GM23338 (cell line): ENCODE results near the gene FECH. TPM values are rescaled to one million over a fixed set of nuclear protein-coding genes. Genes with fewer than 3 reads are reported as not detected.

Experiments used
- ATAC-seq: fragments of 200-7000 bp; cut with Tn5 transposase; 3 replicates; pipeline ENCODE4 v1.9.1; 2020
- DNase-seq: peaks from one replicate; pipeline ENCODE4 v3.0.0-alpha.2; 2015; ENCODE audit warnings: low spot score
- H2AFZ ChIP-seq: fragments of 200-600 bp; sonication (generic); 2 replicates; pipeline ENCODE4 v1.8.0; 2016; ENCODE audit warnings: antibody characterized with exemption, mild to moderate bottlenecking, moderate library complexity
- H3F3A ChIP-seq: fragments of 200-600 bp; sonication (generic); replicated peaks from 2 replicates; pipeline ENCODE4 v1.8.0; 2017; ENCODE audit warnings: antibody characterized with exemption, mixed run types, low read depth
- H3K27ac ChIP-seq: fragments of 200-600 bp; sonication (generic); 2 replicates; pipeline ENCODE4 v1.6.1; 2016; ENCODE audit warnings: low read depth
- H3K27me3 ChIP-seq: fragments of 200-600 bp; sonication (generic); 2 replicates; pipeline ENCODE4 v1.8.0; 2016; ENCODE audit warnings: mild to moderate bottlenecking, mixed run types, moderate library complexity; ENCODE audit not compliant: insufficient read depth
- H3K36me3 ChIP-seq: fragments of 200-600 bp; sonication (generic); 2 replicates; pipeline ENCODE4 v1.8.0; 2016; ENCODE audit warnings: mild to moderate bottlenecking; ENCODE audit not compliant: insufficient read depth
- H3K4me1 ChIP-seq: fragments of 200-600 bp; sonication (generic); 2 replicates; pipeline ENCODE4 v1.8.0; 2016; ENCODE audit warnings: mild to moderate bottlenecking, moderate library complexity; ENCODE audit not compliant: insufficient read depth
- H3K4me2 ChIP-seq: fragments of 200-600 bp; sonication (generic); 2 replicates; pipeline ENCODE4 v1.7.1; 2017; ENCODE audit warnings: mixed run types
- H3K4me3 ChIP-seq: fragments of 200-600 bp; sonication (generic); 2 replicates; pipeline ENCODE4 v1.6.1; 2016; ENCODE audit warnings: mixed run types
- H3K79me2 ChIP-seq: fragments of 200-600 bp; sonication (generic); replicated peaks from 2 replicates; pipeline ENCODE4 v1.8.0; 2017; ENCODE audit warnings: mild to moderate bottlenecking; ENCODE audit not compliant: insufficient read depth
- H3K9me2 ChIP-seq: fragments of 200-600 bp; sonication (generic); 2 replicates; pipeline ENCODE4 v1.8.0; 2017; ENCODE audit not compliant: insufficient read depth
- H4K20me1 ChIP-seq: fragments of 200-600 bp; sonication (generic); replicated peaks from 2 replicates; pipeline ENCODE4 v1.8.0; 2017; ENCODE audit warnings: mild to moderate bottlenecking; ENCODE audit not compliant: insufficient read depth
- H3K27ac Mint-ChIP-seq: 2 replicates; pipeline ENCODE4 v1.8.0; 2020; ENCODE audit warnings: inconsistent platforms, mild to moderate bottlenecking, moderate library complexity, mixed read lengths
- H3K27me3 Mint-ChIP-seq: 3 replicates; pipeline ENCODE4 v1.8.0; 2022; ENCODE audit warnings: low read depth, mild to moderate bottlenecking, moderate library complexity, mixed read lengths, inconsistent platforms; ENCODE audit not compliant: insufficient read depth, poor library complexity
- H3K36me3 Mint-ChIP-seq: 3 replicates; pipeline ENCODE4 v1.8.0; 2021; ENCODE audit warnings: low read depth, mild to moderate bottlenecking, inconsistent platforms, moderate library complexity, mixed read lengths
- H3K4me1 Mint-ChIP-seq: 3 replicates; pipeline ENCODE4 v1.8.0; 2020; ENCODE audit warnings: mild to moderate bottlenecking, inconsistent platforms, mixed read lengths
- H3K4me3 Mint-ChIP-seq: 3 replicates; pipeline ENCODE4 v1.8.0; 2021; ENCODE audit warnings: moderate library complexity, mild to moderate bottlenecking, inconsistent platforms, mixed read lengths
- H3K9me3 Mint-ChIP-seq: 3 replicates; pipeline ENCODE4 v1.8.0; 2020; ENCODE audit warnings: moderate library complexity, mild to moderate bottlenecking, inconsistent platforms, mixed read lengths
- CTCF ChIP-seq, 2 experiments: fragments of 200-600 bp in 1 of 2; sonication (generic) in 1 of 2; conservative IDR thresholded peaks; 2 replicates each; pipeline versions ENCODE4 v1.5.1 to v1.6.1; 2016 to 2017; ENCODE audit warnings: antibody characterized with exemption in 2 of 2, low read depth in 2 of 2, mild to moderate bottlenecking in 2 of 2, moderate library complexity in 1 of 2
- ETS1 ChIP-seq: IDR thresholded peaks from 2 replicates; pipeline ENCODE4 v1.6.1; 2016; ENCODE audit warnings: antibody characterized with exemption
- EZH2 ChIP-seq: fragments of 200-600 bp; sonication (generic); IDR thresholded peaks from one replicate; pipeline ENCODE4 v1.8.0; 2017; ENCODE audit warnings: antibody characterized with exemption, mild to moderate bottlenecking, low read depth; ENCODE audit not compliant: unreplicated experiment
- EZH2phosphoT487 ChIP-seq: fragments of 200-600 bp; sonication (generic); IDR thresholded peaks from one replicate; pipeline ENCODE4 v1.8.1; 2018; ENCODE audit warnings: antibody characterized with exemption; ENCODE audit not compliant: unreplicated experiment
- NANOG ChIP-seq: IDR thresholded peaks from 2 replicates; pipeline ENCODE4 v1.6.1; 2016; ENCODE audit warnings: antibody characterized with exemption, borderline replicate concordance
- POLR2AphosphoS5 ChIP-seq: IDR thresholded peaks from 2 replicates; pipeline ENCODE4 v1.6.1; 2016; ENCODE audit warnings: antibody characterized with exemption, low read depth
- STAT1 ChIP-seq: IDR thresholded peaks from one replicate; pipeline ENCODE4 v1.6.1; 2016; ENCODE audit warnings: antibody characterized with exemption; ENCODE audit not compliant: unreplicated experiment
- ZNF331 ChIP-seq: fragments of 250-450 bp; sonication (Bioruptor Pico); IDR thresholded peaks from 2 replicates; pipeline ENCODE4 v1.5.0; 2020; ENCODE audit warnings: low read depth, mild to moderate bottlenecking, moderate library complexity
- ZNF462 ChIP-seq: fragments of 250-450 bp; sonication (Bioruptor Pico); IDR thresholded peaks from 2 replicates; pipeline ENCODE4 v1.5.0; 2020; ENCODE audit warnings: mild to moderate bottlenecking, moderate library complexity
- polyA plus RNA-seq: library from polyadenylated mRNA; unstranded; fragments of >200 nt; fragmentation: Nextera tagmentation; extraction: Ambion mirVana; gene quantifications from 2 replicates; pipeline ENCODE4 v1.2.1, GENCODE V29; 2016
- total RNA-seq: library from RNA; depleted of rRNA; stranded (reverse); fragments of >200 nt; shearing (Covaris generic); gene quantifications from 2 replicates; pipeline ENCODE4 v1.2.3, GENCODE V29; 2014

The FECH gene
- total and polyA plus RNA-seq, 2 experiments from 2014 or later = 5.8 to 35.5 TPM

GRCh38 chr18:57533006-57533867, 53.3 kb downstream of the FECH start (continued):
- TF ChIP-seq ETS1 (no peak), EZH2 (no peak), ZNF462 (CRISPR knock-in tag) (no peak)

- no peaks in the 10 kb centered on the region for H3K27me3 ChIP-seq
- Mint-ChIP-seq H3K4me1 (peaks cover 26% of the 10 kb centered on the region), H3K27me3 (peaks cover 7% of the 10 kb centered on the region), H3K9me3 (no peaks in the 10 kb centered on the region; the same call in 2 of the 3 replicates), H3K36me3 (no peaks in the 10 kb centered on the region), H3K4me3 (no peak overlapping the region), H3K27ac (no peak overlapping the region)
- no peaks in the 10 kb centered on the region for H3K36me3 ChIP-seq
- no peak for DNase-seq
- H3K4me1 ChIP-seq = peaks cover 12% of the 10 kb centered on the region
- H3K9me2 ChIP-seq = 0 out of 2 replicates have a peak, but pooled peaks cover 3% of the 10 kb centered on the region
- H2AFZ ChIP-seq = no peak overlapping the region
- ATAC-seq = no peak
- no peaks in the 10 kb centered on the region for H4K20me1 ChIP-seq
- H3K4me3 ChIP-seq = no peak overlapping the region
- H3K4me2 ChIP-seq = no peak overlapping the region
- H3K79me2 ChIP-seq = no peaks in the 10 kb centered on the region
- H3K27ac ChIP-seq = no peak overlapping the region
- H3F3A ChIP-seq = no peaks in the 10 kb centered on the region
- no peak for TF ChIP-seq EZH2
- TF ChIP-seq ZNF331 (CRISPR knock-in tag) = no peak
- no peak for TF ChIP-seq POLR2AphosphoS5
- no peak for TF ChIP-seq EZH2phosphoT487
- TF ChIP-seq STAT1 = no peak
- TF ChIP-seq NANOG = no peak
- TF ChIP-seq CTCF (conservative IDR thresholded peaks at IDR 0.05; ENCODE audit: low read depth in 2 of 2) = no peak
These were observed 57.4 kb downstream of the FECH start for GRCh38 chr18:57529151-57529550.
